Measurements from ENCODE around the gene KLK7. TPM values are rescaled to one million over a fixed set of nuclear protein-coding genes. Genes with fewer than 3 reads are reported as not detected.

The KLK7 gene
- total and polyA plus RNA-seq, 2 of the 4 experiments (the other 2 are of a cell fraction), result not detected

DNA sequence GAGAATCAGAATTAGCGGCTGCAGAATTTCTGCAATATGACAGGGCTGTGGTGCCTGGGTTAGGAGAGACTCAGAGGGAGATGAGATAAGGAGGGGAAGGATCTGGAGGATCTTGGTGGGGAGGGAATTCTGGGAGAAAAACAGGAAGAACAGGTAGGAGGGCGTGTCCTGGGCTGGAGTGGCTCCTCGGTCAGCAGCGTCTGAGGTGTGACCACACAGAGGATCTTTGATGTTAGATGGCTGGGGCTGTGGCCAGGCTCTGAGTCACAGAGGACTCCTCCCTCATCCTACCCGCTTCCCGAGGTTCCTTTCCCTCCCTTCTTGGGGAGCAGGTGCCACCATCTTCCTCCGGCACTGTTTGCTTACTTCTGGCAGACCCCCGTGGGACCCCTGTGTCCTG, 8.0 kb downstream of the KLK7 start:
- Histone ChIP-seq H3K14ac (replicated peaks; ENCODE audit: low read depth, low read length) (no peak overlapping the region), H3K18ac (ENCODE audit: low read depth, low read length) (no peak overlapping the region), H3K9ac (ENCODE audit: low read depth, low read length) (no peak overlapping the region), H2AK5ac (ENCODE audit: low read depth, low read length) (no peak overlapping the region), H2BK15ac (ENCODE audit: low read depth, low read length) (no peak overlapping the region), H3K36me3 (ENCODE audit: control insufficient read depth, insufficient read depth, low read length) (no peaks in the 10 kb centered on the region), H2BK20ac (ENCODE audit: low read depth, low read length) (no peak overlapping the region), H4K5ac (ENCODE audit: low read depth, low read length) (no peak overlapping the region), H4K91ac (ENCODE audit: insufficient read depth, low read depth, low read length) (no peak overlapping the region), H3K56ac (ENCODE audit: extremely low read depth, insufficient read depth, low read length) (no peak overlapping the region), H3K4me2 (ENCODE audit: low read depth, low read length) (no peak overlapping the region), H3K27me3 (ENCODE audit: control insufficient read depth, insufficient read depth, low read length) (no peaks in the 10 kb centered on the region), H4K8ac (ENCODE audit: low read depth in 2 of 2, low read length in 2 of 2) (no peak overlapping the region), H2AFZ (replicated peaks; ENCODE audit: low read length, poor library complexity) (no peak overlapping the region), H2BK5ac (ENCODE audit: low read depth, low read length, poor library complexity, severe bottlenecking) (no peak overlapping the region), H3K4ac (ENCODE audit: low read depth, low read length) (no peak overlapping the region), H2AK9ac (replicated peaks; ENCODE audit: low read depth, low read length, poor library complexity) (no peak overlapping the region), H3K27ac (ENCODE audit: insufficient read depth, low read length) (no peak overlapping the region), H3K23ac (ENCODE audit: low read depth, low read length) (no peak overlapping the region), H3K4me3 (ENCODE audit: insufficient read depth, low read depth, low read length) (no peak overlapping the region), H3K79me1 (ENCODE audit: low read depth in 1 of 2, low read length in 2 of 2) (no peaks in the 10 kb centered on the region), H3K9me3 (ENCODE audit: control insufficient read depth, insufficient read depth, low read length) (no peaks in the 10 kb centered on the region), H2BK120ac (ENCODE audit: low read depth, low read length) (no peak overlapping the region), H3K4me1 (ENCODE audit: control insufficient read depth, insufficient read depth, low read length) (no peaks in the 10 kb centered on the region), H3K9me1 (ENCODE audit: insufficient read depth, low read length) (no peaks in the 10 kb centered on the region), H4K20me1 (ENCODE audit: insufficient read depth, low read length) (no peaks in the 10 kb centered on the region)
- TF ChIP-seq CHD1 (IDR thresholded peaks at IDR 0.05; ENCODE audit: low read depth, low read length) (no peak), RAD21 (IDR thresholded peaks at IDR 0.05; ENCODE audit: low read length) (no peak), MAFK (IDR thresholded peaks at IDR 0.05; ENCODE audit: low read depth, low read length) (no peak)
- WGBS, 2 experiments (ENCODE audit: extremely low coverage in 2 of 2, insufficient read length in 1 of 2), result 18% methylated on average over 4 of the region's 8 CpGs; no CpG with 5 or more reads in 1 of the 2 experiments
- no TSS peak for BruUV-seq (replicated peaks)
- DNase-seq (no peak), ATAC-seq (ENCODE audit: low read depth) (no peak)
- dilution Hi-C loops (cut with HindIII; ENCODE audit: low sequenced_read_pairs, unreplicated experiment) (no loop called here), intact Hi-C loops (cut with micrococcal nuclease) (no loop called here), in situ Hi-C loops (cut with MboI; ENCODE audit: low sequenced_read_pairs) (no loop called here)
- ChIA-PET CTCF (no interaction called here), POLR2A (ENCODE audit: unreplicated experiment) (no interaction called here)
